T-helper 9 cell (primary cell): Measurements from ENCODE around the gene EPB41L1.

ENCODE experiments used
- DNase-seq: peaks from one replicate; pipeline ENCODE4 v3.0.0-alpha.2; 2020
- total RNA-seq, 2 donors: gene quantifications; one replicate each; lab custom pipeline; 2026; lab: John Stamatoyannopoulos, UW

The EPB41L1 gene
- total RNA-seq, result 0 to 0.14 reads per million in 2 donors

DNA sequence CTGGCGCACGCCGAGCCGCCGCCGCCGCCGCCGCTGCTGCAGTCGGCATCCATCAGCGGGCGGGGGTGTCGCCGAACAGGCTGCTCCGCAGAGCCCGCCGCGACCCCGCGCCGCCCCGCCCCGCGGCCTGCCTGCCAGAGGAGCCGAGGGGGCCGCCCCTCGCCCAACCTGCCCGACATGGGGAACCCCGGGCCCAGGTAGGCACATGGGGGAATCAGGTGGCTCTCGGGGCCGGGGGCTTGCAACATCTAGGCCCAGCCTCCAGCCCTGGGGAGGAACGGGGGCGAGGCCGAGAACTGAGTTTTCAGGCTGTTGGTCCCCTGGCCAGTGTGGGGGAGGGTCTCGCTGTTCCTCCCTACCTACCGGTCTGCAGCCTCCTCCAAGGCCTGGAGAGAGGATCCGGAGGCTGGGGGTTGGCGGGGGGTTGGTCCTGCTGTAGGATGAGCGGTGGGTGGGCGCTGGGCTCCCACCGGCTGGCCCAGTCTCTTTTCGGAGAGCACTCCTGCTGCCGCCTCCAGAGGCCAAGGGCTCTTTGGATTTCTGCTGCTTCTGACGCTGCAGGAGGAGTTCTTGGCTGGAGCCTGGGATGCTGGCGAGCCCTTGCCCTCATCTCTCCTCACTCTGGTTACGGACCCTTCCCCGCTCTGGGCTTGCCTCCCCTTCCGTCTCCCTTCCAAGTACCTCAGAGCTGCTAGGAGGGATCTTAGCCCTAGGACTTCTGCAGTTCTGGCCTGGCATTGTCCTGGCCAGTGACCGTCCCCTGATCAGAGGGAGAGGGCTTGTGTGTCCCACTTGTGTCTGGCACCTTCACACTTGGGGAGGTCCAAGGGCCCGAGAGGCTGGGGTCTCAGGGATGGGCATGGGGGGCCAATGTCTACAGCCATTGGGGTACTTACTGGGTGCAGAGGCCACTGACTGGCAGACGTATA, at the start of gene EPB41L1:
TSS of gene EPB41L1 (plus strand) at position 41 of the 929 bp plus-strand sequence. CDS start 19,038 bp downstream, outside the sequence.
- no peak for DNase-seq

DNA sequence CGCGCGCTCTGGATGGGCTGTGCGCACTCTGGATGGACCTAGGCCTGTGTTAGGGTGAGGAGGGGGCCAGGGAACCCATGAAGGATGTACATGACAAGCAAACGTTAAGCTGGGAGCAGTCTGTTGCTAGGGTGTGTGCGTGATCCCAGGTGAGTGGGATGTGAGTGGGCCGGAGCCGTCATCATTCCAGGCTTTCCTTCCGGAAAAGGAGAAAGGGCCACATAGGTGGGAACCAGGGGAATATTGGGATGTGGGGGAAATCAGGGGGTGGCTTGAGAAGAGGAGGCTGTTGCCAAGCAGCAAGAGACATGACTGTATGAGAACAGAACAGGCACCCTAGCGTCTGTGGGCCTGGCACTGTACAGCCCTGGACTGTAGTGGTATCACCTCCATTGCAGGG, 49.7 kb upstream of the EPB41L1 start:
- DNase-seq, result no peak

DNA sequence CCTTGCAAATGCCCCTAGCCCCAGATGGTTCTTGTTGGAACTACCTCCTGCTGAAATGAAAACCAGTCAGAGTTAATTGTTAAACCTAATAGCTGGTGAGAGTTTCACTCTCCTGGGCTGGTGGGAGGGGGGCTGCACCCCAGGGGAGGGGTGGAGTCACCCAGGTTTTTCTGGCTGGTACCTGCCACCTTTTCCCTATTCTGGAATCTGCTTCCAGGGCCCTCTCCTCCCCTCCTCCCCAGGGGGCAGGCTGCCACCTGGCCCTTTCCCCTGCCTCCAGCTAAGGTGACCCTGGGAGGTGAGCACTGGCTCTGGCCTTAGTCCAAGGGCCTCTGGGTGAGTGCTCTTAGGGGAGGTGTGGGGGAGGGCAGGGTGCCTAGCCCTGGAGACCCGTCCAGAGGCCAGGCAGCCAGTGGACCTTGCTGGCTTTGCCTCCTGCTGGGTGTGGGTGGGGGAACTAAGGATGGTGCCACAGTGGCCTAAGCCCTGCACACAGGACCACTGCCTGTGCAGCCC, 48.8 kb upstream of the EPB41L1 start:
- no peak for DNase-seq

DNA sequence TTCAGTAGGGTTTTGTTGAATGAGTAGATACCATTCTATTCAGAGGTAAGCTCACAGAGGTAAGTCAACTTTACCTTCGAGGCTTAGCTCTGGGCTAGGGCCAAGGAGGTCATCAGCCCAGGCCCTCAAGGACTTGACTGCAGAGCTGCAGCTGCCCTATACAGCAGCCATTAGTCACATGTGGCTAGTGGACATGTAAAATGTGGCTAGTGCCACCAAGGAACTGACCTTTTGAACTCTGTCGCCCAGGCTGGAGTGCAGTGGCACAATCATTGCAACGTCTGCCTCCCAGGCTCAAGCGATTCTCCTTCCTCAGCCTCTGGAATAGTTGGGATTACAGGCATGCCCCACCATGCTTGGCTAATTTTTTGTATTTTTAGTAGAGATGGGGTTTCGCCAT, 47.9 kb upstream of the EPB41L1 start:
- no peak for DNase-seq

DNA sequence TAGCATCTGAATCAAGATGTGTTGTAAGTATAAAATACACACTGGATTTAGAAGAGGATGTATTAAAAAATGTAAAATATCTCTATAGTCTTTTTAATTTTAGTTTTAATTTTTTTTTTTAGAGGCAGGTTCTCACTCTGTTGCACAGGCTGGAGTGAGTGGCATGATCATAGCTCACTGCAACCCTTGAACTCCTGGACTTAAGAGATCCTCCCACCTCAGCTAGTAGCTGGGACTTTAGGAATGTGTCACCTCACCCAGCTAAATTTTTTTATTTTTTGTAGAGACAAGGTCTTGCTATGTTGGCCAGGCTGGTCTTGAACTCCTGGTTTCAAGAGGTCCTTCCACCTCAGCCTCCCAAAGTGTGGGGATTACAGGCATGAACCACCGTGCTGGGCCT, 46.7 kb upstream of the EPB41L1 start:
- no peak for DNase-seq

DNA sequence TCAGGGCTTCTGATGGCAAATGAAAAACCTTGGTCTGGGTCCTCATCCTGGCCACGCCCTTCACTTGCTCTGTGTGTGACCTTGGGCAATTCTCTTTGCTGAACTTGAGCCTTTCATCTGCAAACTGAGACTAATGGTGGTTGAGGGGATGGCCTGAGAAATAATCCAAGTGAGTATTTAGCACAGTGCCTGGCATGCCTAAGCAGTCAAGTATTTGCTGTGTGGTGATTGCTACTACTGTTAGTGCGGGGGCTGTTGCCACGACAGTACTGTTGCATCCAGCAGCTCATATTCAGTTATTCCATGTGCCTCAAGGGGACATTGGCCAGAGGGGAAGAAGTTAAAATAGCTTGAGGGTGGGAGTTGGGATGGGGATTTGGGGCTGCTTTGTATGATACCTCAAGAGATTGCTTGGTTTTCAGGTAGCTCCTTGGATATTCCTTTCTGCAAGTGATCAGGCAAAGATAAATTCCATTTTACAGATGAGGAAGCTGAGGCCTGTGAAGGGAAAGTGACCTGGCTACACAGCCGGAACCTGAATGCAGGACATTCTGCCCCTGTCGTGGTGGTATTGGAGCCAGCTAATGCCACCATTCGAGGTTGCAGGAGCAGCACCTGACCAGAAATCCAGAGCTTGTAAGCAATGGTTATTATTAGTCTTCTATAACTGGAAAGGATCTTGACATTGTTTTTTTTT, 45.1 kb upstream of the EPB41L1 start:
- DNase-seq, result no peak

DNA sequence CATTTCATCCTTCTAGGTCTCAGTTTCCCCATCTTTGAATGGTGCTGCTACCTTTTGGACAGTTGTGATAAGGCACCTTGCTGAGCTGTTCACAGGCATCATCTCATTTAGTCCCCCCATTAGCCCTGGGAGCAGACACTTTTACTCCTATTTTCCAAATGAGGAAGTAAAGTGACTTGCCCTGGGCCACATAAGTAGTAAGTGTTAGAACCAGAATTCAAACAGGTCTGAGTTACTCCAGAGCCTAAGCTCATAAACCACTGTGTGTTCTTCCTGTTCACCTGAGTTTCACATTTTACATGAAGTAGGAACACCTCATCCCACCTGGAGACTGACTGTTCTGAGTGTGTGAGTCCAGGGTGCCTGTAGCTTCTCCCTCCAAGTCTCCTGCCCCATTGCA, 43.5 kb upstream of the EPB41L1 start:
- DNase-seq, result no peak

DNA sequence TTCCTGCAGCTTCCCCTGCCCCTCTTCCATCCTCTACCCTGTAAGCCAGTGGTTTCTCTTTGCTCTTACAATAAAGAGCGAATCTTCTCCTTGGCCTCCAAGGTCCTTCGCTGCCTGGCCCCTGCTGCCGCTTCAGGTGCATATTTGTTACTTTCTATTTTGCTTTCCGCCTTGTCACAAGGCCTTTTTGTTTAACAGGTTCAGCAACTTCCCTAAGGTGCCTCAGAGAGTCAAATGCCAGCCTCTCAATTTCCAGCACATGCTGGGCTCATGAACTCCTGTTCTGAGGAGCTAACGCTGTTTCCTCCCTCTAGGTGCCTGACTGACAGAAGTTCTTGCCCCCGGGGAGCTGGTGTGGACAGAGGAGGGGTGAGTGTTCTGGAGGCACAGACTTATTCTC, 42.4 kb upstream of the EPB41L1 start:
- DNase-seq, result no peak

DNA sequence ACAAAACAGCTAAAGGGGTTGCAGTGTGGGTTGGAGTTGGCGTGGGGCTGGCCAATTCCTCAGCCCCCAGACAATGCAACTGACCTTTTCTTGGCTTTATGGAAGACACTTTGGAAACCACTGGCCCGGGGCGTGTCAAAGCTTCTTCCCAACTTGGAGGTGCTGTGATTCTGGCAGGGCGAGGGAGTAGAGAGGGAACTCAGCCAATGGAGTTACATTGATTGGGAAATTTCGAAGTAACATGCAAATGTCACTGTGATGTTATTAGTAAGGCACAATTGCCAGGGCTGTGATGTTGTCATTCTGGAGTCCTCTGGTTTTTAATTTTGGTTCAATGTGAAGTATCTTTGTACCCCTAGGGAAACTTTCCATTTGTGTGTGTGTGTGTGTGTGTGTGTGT, 41.5 kb upstream of the EPB41L1 start:
- no peak for DNase-seq

DNA sequence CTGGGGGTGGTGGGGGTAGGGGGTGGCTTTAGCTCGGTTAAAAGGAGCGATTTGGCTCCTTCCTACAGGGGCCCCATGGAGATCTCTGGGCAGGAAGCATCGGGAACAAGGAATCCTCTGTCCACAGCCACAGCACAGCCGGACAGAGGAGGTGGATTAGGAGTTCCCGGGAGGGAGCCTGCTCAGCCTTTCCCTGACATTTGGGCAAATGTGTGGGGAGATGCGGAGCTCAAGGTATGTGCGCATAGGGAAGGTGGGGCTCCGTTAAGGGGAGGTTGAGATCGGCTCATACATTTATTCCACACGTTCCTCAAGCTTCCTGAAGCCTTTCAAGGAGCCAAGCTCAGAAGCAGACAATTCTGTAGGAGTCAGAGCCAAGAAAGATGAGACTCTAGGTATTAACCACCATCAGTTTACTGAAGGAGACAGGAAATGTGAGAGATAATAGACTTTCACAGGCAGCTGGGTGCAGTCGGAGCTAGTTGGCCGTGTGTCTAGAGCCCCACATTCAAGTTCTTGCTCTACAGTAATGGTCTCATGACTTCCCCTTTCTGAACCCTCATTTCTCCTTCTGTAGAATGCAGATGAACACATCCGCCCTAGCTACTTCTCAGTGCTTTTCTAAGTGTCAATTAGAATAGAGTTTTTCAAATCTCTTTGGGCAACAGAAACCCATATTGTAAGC, 40.8 kb upstream of the EPB41L1 start:
- no peak for DNase-seq

DNA sequence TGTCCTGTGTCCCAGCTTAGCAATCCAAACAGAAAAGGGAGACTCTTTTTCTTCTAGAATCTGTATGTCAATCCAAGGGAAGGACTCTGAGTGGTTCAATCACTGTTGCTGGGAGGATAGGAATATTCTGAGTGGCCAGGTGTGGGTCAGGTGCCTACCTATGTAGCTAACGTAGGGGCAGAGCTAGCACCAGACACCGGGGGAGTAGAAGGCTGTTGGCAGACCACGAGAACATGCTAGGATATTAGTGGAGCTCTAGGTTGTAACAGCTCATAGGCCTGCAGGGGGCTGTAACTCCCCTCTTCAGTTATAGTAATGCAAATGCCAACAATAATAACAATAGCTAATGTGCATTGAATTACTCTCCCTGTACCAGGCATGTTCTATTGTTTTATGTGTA, 39.8 kb upstream of the EPB41L1 start:
- DNase-seq, result no peak

DNA sequence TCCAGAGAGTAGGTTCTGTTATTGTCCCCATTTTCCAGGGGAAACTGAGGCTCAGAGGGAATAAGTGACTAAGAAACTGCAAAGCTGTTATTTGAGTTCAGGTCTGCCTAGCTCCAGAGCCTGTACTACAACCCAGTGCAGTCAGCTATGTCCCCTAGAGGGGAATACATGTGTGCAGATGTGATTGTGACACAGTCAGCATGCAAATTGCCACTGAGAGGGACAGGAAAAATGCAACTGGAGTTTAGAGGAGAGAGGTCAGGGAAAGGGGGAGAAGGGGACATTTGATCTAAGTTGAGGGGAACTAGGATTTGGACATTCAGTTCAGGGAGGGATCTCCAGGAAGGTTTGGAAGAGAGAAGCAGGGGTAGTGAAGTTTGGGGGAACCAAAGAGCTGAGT, 38.6 kb upstream of the EPB41L1 start:
- no peak for DNase-seq

DNA sequence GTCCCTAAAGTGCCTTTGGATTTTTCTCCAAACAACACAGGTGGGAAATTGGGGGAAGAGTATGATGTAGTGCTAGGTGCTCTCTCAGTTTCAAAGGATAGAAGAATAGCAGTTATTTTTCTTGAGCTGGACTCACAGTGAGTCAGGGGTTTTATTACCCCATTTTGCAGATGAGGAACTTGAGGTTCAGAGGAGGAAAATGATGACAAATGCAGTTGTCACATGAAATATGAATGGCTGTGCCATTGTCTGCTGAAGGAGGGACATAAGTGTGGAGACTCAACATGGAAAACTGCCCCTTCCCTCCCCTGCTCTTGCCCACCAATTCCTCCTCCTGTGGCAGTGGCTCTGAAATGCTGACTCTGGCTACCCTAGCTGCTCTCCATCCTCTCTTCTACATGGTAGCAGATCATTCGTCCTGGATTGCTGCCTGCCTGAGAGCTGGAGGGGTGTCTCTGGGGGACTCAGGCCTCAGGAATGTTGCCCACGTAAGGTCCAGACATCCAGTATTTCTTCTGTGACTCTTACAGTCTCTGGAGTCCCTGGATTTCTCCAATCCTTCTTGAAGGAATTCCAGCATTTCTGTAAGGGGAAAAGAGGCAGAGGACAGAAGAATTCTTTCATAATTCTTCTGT, 37.6 kb upstream of the EPB41L1 start:
- DNase-seq, result no peak

DNA sequence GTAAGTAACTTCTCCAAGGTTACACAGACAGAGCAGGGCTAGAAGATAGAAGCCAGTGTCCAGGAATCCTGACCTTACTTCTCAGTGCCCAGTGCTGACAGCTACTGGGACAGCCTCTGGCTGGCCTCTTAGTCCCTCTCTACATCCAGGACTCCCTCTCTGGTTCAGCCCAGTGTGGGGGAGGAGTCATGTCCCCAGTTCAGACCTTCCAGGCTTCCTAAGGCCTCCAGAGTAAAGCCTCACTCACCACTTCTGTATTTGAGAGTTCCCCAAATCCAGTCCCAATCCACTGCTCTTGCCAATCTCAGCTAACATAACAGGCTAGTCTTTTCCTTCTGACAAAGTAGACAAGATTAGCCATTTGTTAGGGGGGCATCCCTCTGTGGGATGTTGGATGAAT, 36.9 kb upstream of the EPB41L1 start:
- DNase-seq, result no peak

DNA sequence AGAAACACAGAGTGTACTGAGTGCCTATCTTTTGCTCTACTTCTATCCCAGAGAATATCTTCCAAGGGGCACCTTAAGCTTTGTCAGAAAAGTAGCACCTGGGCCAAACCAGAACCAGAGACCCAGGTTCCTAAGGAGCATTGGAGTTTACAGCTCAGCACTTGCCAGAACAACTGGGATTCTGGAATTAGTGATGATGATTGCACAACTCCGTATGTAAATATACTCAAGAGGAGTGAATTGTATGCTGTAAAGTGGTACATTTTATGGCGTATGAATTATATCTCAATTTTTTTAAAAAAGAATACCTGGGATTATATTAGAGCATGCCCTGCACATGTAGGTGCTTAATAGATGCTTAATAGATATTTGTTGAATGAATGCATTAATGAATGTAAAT, 36.2 kb upstream of the EPB41L1 start:
- no peak for DNase-seq

DNA sequence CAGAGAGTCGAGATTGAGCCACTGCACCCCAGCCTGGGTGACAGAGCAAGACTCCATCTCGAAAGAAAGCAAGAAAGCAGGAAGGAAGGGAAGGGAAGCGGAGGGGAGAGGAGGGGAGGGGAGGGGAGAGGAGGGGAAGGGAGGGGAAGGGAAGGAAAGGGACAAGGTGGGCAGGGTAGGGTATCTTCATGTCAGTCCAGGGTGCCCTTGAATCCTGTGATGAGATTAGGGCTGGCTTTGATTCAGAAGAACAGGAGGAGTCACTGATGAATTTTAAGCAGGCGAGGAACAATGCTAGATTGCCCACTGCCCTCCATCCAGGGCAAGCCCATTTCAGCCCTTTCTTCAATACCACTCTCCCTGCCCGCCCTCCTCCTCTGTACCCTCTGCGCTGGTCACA, 35.0 kb upstream of the EPB41L1 start:
- DNase-seq, result no peak

DNA sequence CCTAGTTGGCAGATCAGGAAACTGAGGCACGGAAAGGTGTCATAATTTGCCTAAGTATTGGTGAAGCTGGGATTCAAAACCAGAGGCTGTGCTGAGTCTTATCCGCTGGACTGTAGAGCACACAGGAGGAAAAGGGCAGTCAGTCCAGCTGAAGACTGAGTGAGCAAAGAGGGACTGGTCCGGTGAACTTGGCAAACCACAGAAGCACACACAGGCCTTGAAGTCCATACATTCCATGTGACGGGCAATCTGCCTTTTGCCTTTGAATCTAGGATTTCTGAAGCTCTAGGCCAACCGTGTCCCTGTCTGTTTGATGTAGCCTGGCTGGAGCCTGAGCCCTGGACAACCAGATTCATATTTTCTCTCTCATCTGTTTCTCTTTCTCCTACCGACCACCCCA, 34.3 kb upstream of the EPB41L1 start:
- DNase-seq, result no peak

DNA sequence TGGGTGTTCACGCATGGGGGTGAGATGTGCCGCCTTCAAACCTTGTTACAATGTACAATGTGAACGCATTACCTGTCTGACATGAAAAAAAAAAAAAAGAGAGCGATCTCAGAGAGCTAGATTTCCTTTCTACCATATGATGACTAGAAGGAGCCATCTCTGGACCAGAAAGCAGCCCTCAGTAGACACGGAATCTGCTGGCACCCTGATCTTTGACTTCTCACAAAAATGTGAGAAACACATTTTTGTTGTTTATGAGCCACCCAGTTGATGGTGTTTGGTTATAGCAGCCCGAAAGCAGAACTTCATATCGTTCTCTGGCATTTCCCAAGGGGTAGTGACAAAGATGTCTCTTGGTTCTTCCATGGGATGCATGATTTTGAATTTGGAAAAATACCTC, 33.5 kb upstream of the EPB41L1 start:
- DNase-seq, result no peak

DNA sequence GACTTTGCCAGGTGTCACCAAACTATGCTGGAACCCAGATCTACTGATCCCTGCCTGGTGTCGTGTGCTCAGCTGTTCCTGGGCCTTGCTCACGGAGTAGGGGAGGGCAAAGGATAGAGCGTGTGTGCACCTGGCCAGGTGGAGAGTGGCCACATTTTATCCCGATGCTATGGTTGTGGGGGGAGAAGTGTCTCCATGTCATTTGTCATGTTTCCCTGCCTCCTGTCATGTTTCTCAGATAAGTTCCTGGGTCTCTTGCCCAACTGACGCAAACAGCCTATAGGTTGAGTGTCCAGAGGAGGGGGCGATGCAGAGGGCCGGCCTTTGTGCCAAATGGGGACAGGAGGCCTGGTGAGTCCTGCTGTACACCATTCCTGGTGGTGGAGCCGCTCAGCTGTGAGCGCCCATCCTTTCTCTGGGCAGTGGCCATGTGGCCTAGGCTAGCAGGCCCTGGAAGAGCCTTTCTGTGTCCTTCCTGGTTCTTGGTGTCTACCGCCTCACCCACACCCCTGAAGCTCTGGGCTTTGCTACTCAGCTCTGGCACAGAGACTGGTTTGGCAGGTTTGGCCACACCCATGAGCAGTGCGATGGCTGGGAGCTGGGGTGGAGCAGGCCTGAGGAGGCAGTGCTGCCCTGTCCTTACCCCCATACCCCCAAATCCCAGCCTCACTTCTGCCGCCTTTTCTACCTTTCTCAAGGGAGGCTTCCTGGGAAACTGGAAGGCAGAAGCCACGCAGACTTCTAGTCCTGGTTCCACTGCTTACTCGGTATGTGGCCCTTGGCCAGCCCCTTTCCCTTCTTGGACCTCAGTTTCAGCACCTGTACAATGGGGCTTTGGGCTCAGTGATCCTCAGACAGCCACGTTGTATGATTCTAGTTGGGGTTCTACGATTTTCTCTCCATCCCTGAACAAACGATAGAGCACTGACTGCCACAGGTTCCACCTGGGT, 32.3 kb upstream of the EPB41L1 start:
- DNase-seq, result no peak

DNA sequence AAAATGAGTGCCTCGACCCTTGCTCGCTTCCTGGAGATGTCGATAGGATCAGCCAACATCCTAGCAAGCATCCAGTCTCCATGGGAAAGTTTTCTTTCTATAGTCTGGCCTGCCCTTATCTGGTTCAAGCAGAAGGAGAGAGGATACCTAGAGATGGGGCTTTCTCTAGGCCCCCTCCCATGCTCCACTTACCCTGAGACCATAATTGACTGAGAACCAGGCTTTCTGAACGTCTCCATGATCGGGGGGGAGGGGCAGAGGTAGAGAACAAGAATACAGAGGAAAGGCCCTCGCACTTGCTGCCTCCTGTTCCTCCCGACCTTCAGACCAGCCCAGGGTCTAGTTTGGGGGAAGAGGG, 31.6 kb upstream of the EPB41L1 start:
- DNase-seq, result no peak

DNA sequence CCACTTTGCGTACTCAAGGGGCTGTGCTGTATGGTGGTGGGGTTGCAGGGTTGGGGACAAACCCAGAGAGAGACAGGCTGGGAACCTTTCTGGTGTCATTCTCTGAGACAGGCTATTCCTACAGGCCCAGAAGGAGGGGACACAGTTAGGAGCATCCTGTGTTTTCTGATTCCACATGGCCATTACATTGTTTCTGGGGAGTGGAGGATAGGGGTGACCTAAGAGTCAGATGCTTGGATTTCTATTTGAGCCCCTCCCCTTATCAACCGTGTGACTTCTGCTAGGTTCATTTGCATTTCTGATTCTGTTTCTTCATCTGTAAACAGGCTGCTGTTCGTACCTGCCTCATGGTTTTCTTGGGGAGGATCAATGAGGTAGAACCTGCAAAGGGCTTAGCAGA, 29.4 kb upstream of the EPB41L1 start:
- DNase-seq, result no peak
